ENCODE data around the gene TP53AIP1. TPM values are rescaled to one million over a fixed set of nuclear protein-coding genes. Genes with fewer than 3 reads are reported as not detected.

TP53AIP1 gene
- total RNA-seq, 1 experiment from 2014 or later = not detected

DNA sequence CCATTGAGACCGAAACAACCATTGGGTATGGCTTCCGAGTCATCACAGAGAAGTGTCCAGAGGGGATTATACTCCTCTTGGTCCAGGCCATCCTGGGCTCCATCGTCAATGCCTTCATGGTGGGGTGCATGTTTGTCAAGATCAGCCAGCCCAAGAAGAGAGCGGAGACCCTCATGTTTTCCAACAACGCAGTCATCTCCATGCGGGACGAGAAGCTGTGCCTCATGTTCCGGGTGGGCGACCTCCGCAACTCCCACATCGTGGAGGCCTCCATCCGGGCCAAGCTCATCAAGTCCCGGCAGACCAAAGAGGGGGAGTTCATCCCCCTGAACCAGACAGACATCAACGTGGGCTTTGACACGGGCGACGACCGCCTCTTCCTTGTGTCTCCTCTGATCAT lies 31.0 kb downstream of the TP53AIP1 start:
- H3K27ac Mint-ChIP-seq = no peak overlapping the region
- Histone ChIP-seq H2AK5ac (ENCODE audit: insufficient read length, low read length) (no peak overlapping the region), H4K5ac (ENCODE audit: insufficient read length, low read depth, low read length) (no peak overlapping the region), H3K27ac (ENCODE audit: insufficient read length, low read depth, low read length) (no peak overlapping the region), H4K91ac (ENCODE audit: insufficient read length, low read depth, low read length) (no peak overlapping the region), H2BK120ac (ENCODE audit: low read depth, low read length, poor library complexity, severe bottlenecking) (no peak overlapping the region), H3K79me1 (ENCODE audit: insufficient read depth, low read depth, low read length, poor library complexity, severe bottlenecking) (no peaks in the 10 kb centered on the region), H3K27me3 (ENCODE audit: insufficient read depth, low read length) (peaks cover 6% of the 10 kb centered on the region; the same call in 1 of the 2 replicates), H2BK20ac (ENCODE audit: low read depth, low read length, poor library complexity, severe bottlenecking) (no peak overlapping the region), H2BK5ac (ENCODE audit: insufficient read length, low read length) (no peak overlapping the region), H3K23ac (ENCODE audit: insufficient read length, low read depth, low read length) (no peak overlapping the region), H4K20me1 (ENCODE audit: control insufficient read depth, insufficient read depth, insufficient read length) (no peaks in the 10 kb centered on the region), H3K4me2 (ENCODE audit: insufficient read depth, insufficient read length, low read length) (no peak overlapping the region), H2AFZ (ENCODE audit: low read length) (no peak overlapping the region), H3T11ph (ENCODE audit: low read length) (no peak overlapping the region), H4K8ac (replicated peaks; ENCODE audit: insufficient read length, low read depth, low read length) (no peak overlapping the region), H3K56ac (ENCODE audit: insufficient read length, low read depth, low read length) (no peak overlapping the region), H3K4me1 (ENCODE audit: insufficient read depth, low read length) (no peaks in the 10 kb centered on the region), H3K9me3 (ENCODE audit: control insufficient read depth, low read depth, low read length) (no peaks in the 10 kb centered on the region), H3K9ac (ENCODE audit: extremely low read depth, insufficient read length, low read length) (no peak overlapping the region), H2BK15ac (ENCODE audit: low read depth, low read length) (no peak overlapping the region), H3K23me2 (ENCODE audit: insufficient read length, low read depth, low read length, poor library complexity, severe bottlenecking) (no peaks in the 10 kb centered on the region), H3K14ac (ENCODE audit: insufficient read depth, low read length) (no peak overlapping the region), H3K4ac (ENCODE audit: low read depth, low read length) (no peak overlapping the region), H3K79me2 (ENCODE audit: insufficient read depth, low read length) (no peaks in the 10 kb centered on the region), H2BK12ac (ENCODE audit: insufficient read length, low read depth, low read length) (no peak overlapping the region), H3K18ac (ENCODE audit: insufficient read length, low read depth, low read length) (no peak overlapping the region)
- H3K9me3 Mint-ChIP-seq = peaks cover 0 to 7% of the 10 kb centered on the region in 2 experiments; a peak in 3 of 5 replicates
- DNase-seq = no peak
- H3K4me3 Mint-ChIP-seq = no peak overlapping the region
- peaks cover 76% of the 10 kb centered on the region for H3K27me3 Mint-ChIP-seq (ENCODE audit: low read depth)
- TF ChIP-seq, protein P1, sequence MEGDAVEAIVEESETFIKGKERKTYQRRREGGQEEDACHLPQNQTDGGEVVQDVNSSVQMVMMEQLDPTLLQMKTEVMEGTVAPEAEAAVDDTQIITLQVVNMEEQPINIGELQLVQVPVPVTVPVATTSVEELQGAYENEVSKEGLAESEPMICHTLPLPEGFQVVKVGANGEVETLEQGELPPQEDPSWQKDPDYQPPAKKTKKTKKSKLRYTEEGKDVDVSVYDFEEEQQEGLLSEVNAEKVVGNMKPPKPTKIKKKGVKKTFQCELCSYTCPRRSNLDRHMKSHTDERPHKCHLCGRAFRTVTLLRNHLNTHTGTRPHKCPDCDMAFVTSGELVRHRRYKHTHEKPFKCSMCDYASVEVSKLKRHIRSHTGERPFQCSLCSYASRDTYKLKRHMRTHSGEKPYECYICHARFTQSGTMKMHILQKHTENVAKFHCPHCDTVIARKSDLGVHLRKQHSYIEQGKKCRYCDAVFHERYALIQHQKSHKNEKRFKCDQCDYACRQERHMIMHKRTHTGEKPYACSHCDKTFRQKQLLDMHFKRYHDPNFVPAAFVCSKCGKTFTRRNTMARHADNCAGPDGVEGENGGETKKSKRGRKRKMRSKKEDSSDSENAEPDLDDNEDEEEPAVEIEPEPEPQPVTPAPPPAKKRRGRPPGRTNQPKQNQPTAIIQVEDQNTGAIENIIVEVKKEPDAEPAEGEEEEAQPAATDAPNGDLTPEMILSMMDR (conservative IDR thresholded peaks at IDR 0.05) = no peak
- no CpG with 5 or more reads among the region's 18 CpGs for WGBS (ENCODE audit: extremely low coverage, insufficient read length, low lambda C conversion rate)
- H3K4me1 Mint-ChIP-seq = no peaks in the 10 kb centered on the region
- 0 out of 7 replicates have a peak, but pooled peaks cover 0 to 4% (median 0%) of the 10 kb centered on the region in 3 experiments for H3K36me3 Mint-ChIP-seq (ENCODE audit: insufficient read depth in 1 of 3, low read depth in 3 of 3)
